ENCODE results near the gene MGP.

DNA sequence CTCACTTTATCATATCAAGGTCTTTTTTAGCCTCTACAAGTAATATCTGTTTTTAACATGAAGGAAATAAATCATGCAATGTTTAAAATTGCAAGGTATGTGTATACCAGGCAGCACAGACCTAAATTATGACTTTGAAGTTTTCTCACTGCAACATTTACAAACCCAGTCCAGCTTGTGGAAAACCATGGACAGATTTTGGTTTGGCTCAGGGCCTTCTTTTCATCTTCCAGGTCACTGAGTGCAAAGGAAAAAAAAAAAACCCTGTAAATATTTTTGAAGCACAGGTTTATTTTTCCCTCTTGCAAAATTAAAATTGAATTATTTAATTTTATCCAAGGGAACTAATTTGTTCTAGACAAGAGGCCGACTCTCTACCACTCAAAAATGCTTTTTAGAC lies 13.8 kb downstream of the MGP start:
- TF ChIP-seq, protein P1, sequence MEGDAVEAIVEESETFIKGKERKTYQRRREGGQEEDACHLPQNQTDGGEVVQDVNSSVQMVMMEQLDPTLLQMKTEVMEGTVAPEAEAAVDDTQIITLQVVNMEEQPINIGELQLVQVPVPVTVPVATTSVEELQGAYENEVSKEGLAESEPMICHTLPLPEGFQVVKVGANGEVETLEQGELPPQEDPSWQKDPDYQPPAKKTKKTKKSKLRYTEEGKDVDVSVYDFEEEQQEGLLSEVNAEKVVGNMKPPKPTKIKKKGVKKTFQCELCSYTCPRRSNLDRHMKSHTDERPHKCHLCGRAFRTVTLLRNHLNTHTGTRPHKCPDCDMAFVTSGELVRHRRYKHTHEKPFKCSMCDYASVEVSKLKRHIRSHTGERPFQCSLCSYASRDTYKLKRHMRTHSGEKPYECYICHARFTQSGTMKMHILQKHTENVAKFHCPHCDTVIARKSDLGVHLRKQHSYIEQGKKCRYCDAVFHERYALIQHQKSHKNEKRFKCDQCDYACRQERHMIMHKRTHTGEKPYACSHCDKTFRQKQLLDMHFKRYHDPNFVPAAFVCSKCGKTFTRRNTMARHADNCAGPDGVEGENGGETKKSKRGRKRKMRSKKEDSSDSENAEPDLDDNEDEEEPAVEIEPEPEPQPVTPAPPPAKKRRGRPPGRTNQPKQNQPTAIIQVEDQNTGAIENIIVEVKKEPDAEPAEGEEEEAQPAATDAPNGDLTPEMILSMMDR (IDR thresholded peaks at IDR 0.05), result no peak
- no peak for TF ChIP-seq POLR2A (IDR thresholded peaks at IDR 0.05)
- no peak for TF ChIP-seq POLR2AphosphoS5 (IDR thresholded peaks at IDR 0.05)
- TF ChIP-seq EP300 (IDR thresholded peaks at IDR 0.05), result no peak
